Trophoblast cell (in vitro differentiated cells and primary cell): Measurements from ENCODE around the gene CCDC85C.

Experiments used
- DNase-seq, 2 donors: peaks; one replicate each; pipeline ENCODE4 v3.0.0-alpha.2; 2016
- H2AFZ ChIP-seq: 2 replicates; pipeline ENCODE4 v1.6.1; 2013; ENCODE audit warnings: low read length, moderate library complexity, mild to moderate bottlenecking; ENCODE audit not compliant: insufficient read depth, poor library complexity
- H2AK5ac ChIP-seq: 2 replicates; pipeline ENCODE4 v1.6.1; 2013; ENCODE audit warnings: mild to moderate bottlenecking, low read length
- H2BK120ac ChIP-seq: 2 replicates; pipeline ENCODE4 v1.6.1; 2013; ENCODE audit warnings: low read length, mild to moderate bottlenecking, moderate library complexity; ENCODE audit not compliant: insufficient read depth, poor library complexity
- H2BK12ac ChIP-seq: 2 replicates; pipeline ENCODE4 v1.6.1; 2013; ENCODE audit warnings: mild to moderate bottlenecking, low read length, moderate library complexity
- H2BK5ac ChIP-seq: 2 replicates; pipeline ENCODE4 v1.6.1; 2013; ENCODE audit warnings: low read length, low read depth, moderate library complexity, mild to moderate bottlenecking; ENCODE audit not compliant: poor library complexity
- H3K14ac ChIP-seq: 2 replicates; pipeline ENCODE4 v1.6.1; 2013; ENCODE audit warnings: mild to moderate bottlenecking, low read length
- H3K18ac ChIP-seq: 2 replicates; pipeline ENCODE4 v1.6.1; 2013; ENCODE audit warnings: mild to moderate bottlenecking, low read length
- H3K23ac ChIP-seq: 2 replicates; pipeline ENCODE4 v1.6.1; 2013; ENCODE audit warnings: low read length
- H3K27ac ChIP-seq: 2 replicates; pipeline ENCODE4 v1.5.1; 2013; ENCODE audit warnings: low read depth, mild to moderate bottlenecking, inconsistent platforms, low read length, moderate library complexity
- H3K27me3 ChIP-seq: 2 replicates; pipeline ENCODE4 v1.6.1; 2013; ENCODE audit warnings: inconsistent platforms, mild to moderate bottlenecking, low read length, moderate library complexity; ENCODE audit not compliant: insufficient read depth
- H3K36me3 ChIP-seq, 2 experiments: 1 replicate in 1 of 2; 2 replicates in 1 of 2; pipeline ENCODE4 v1.6.1; 2013; ENCODE audit warnings: low read length in 2 of 2, mild to moderate bottlenecking in 2 of 2, moderate library complexity in 1 of 2; ENCODE audit not compliant: insufficient read depth in 2 of 2, control insufficient read depth in 1 of 2
- H3K4ac ChIP-seq: 2 replicates; pipeline ENCODE4 v1.6.1; 2013; ENCODE audit warnings: low read depth, mild to moderate bottlenecking, low read length, moderate library complexity
- H3K4me1 ChIP-seq, 2 experiments: 1 replicate in 1 of 2; 2 replicates in 1 of 2; pipeline ENCODE4 v1.6.1; 2013; ENCODE audit warnings: low read length in 2 of 2, mild to moderate bottlenecking in 2 of 2, moderate library complexity in 1 of 2; ENCODE audit not compliant: insufficient read depth in 2 of 2, control insufficient read depth in 1 of 2
- H3K4me2 ChIP-seq: 2 replicates; pipeline ENCODE4 v1.6.1; 2013; ENCODE audit warnings: inconsistent platforms, mild to moderate bottlenecking, low read length, moderate library complexity
- H3K4me3 ChIP-seq: 2 replicates; pipeline ENCODE4 v1.5.1; 2013; ENCODE audit warnings: mild to moderate bottlenecking, low read depth, low read length, inconsistent platforms
- H3K79me1 ChIP-seq: one replicate; pipeline ENCODE4 v1.6.1; 2013; ENCODE audit warnings: low read length
- H3K79me2 ChIP-seq: 2 replicates; pipeline ENCODE4 v1.6.1; 2013; ENCODE audit warnings: low read length, mild to moderate bottlenecking; ENCODE audit not compliant: control insufficient read depth, insufficient read depth, poor library complexity
- H3K9ac ChIP-seq: 2 replicates; pipeline ENCODE4 v1.6.1; 2013; ENCODE audit warnings: mild to moderate bottlenecking, low read length
- H3K9me3 ChIP-seq: 2 replicates; pipeline ENCODE4 v1.6.1; 2013; ENCODE audit warnings: low read depth, mild to moderate bottlenecking, control low read depth, inconsistent platforms, low read length; ENCODE audit not compliant: insufficient read depth
- H4K12ac ChIP-seq: 2 replicates; pipeline ENCODE4 v1.6.1; 2013; ENCODE audit warnings: low read depth, mild to moderate bottlenecking, low read length, moderate library complexity
- H4K8ac ChIP-seq: 2 replicates; pipeline ENCODE4 v1.6.1; 2013; ENCODE audit warnings: low read depth, mild to moderate bottlenecking, low read length, moderate library complexity
- H4K91ac ChIP-seq: one replicate; pipeline ENCODE4 v1.6.1; 2013; ENCODE audit warnings: low read depth, mild to moderate bottlenecking, low read length, moderate library complexity
- WGBS: extraction: QIAGEN DNeasy Blood & Tissue Kit; methylation state at CpG from one replicate; pipeline ENCODE4 v1.1.7; 2013; ENCODE audit warnings: missing lambda C conversion rate; ENCODE audit not compliant: insufficient read length, insufficient coverage; ENCODE audit errors: extremely low coverage; 5-methylcytosine and 5-hydroxymethylcytosine counted together

CCDC85C gene

DNA sequence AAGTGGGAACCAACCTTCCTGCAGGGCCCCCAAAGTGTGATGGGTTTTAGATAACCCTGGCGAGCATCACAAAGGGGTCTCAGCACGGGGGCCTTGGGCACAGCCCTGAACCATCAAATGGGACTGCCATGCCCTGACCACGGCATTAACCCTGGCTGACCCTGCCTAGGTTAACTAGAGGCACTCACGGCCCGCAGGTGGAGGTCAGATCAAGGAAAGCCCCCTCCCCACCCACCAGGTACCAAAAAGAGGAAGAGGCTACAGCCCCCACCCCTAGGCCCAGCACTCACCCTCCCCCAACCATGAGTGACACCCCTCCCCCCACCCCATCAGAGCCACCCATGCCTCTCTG, 80.3 kb downstream of the CCDC85C start:
- no peak overlapping the region for H4K91ac ChIP-seq
- no peak overlapping the region for H3K4me2 ChIP-seq
- H2AK5ac ChIP-seq, result no peak overlapping the region
- no peak for DNase-seq
- H3K4me1 ChIP-seq, result peaks cover 8 to 16% of the 10 kb centered on the region in 2 experiments
- H2BK12ac ChIP-seq, result no peak overlapping the region
- no peak overlapping the region for H2BK120ac ChIP-seq
- H3K9ac ChIP-seq, result no peak overlapping the region
- H3K4ac ChIP-seq, result no peak overlapping the region
- no peak overlapping the region for H3K4me3 ChIP-seq
- no peak overlapping the region for H3K23ac ChIP-seq
- no peaks in the 10 kb centered on the region for H3K79me1 ChIP-seq
- H4K8ac ChIP-seq, result no peak overlapping the region
- no peak overlapping the region for H2BK5ac ChIP-seq
- no peak overlapping the region for H2AFZ ChIP-seq
- H3K27ac ChIP-seq, result no peak overlapping the region
- H3K18ac ChIP-seq, result no peak overlapping the region
- no peak overlapping the region for H3K14ac ChIP-seq
- peaks cover 2% of the 10 kb centered on the region for H3K79me2 ChIP-seq
- no peak overlapping the region for H4K12ac ChIP-seq
- no peaks in the 10 kb centered on the region for H3K27me3 ChIP-seq
- no peaks in the 10 kb centered on the region for H3K9me3 ChIP-seq
- peaks cover 0 to 6% of the 10 kb centered on the region in 2 experiments for H3K36me3 ChIP-seq
- no CpG with 5 or more reads among the region's 5 CpGs for WGBS

DNA sequence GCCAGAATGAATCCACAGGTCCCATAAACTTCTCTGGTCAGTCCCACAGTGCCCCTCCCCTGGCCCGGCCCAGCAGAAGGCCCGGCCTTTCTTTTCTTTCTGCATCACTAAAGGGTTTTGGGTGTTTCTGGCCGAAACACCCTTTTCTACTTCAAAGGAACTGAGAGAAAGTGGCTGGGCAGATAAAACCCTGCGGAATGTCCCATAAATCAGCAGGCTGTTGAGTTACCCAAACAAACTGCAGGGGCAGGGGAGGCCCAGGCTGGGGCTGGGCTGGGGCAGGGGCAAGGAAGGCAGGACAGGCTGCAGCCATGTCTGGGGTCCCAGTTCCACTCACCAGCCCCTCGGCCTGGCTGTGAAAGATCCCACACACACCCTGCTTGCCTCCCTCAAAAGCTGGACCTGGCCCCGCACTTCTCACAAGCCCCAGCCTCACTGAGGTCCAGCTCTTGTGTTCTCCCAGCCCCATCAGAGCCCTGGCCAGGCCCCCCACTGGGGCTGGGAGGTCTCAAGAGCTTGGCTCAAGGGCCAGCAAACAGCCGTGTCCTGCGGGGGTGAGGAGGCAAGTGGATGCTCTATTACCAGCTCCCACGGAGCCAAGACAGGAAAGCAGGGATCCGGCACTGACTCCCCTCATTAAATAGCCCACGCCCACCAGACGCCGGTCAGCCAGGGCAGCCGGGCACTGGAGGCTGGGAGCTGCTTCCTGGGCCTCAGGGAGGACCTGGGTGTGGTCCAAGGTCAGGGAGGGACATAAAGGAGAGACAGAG, 80.9 kb downstream of the CCDC85C start:
- Histone ChIP-seq H3K27me3 (no peaks in the 10 kb centered on the region), H3K4me3 (no peak overlapping the region), H3K4ac (no peak overlapping the region), H3K27ac (no peak overlapping the region), H2AK5ac (no peak overlapping the region), H3K18ac (peak overlapping the region; percentile 29), H3K79me1 (no peaks in the 10 kb centered on the region), H3K9ac (no peak overlapping the region), H3K4me1 (peaks cover 8 to 16% of the 10 kb centered on the region in 2 experiments), H4K8ac (no peak overlapping the region), H4K91ac (no peak overlapping the region), H3K9me3 (no peaks in the 10 kb centered on the region), H2BK120ac (no peak overlapping the region), H2AFZ (no peak overlapping the region), H3K79me2 (peaks cover 1% of the 10 kb centered on the region), H2BK5ac (no peak overlapping the region), H3K36me3 (peaks cover 0 to 6% of the 10 kb centered on the region in 2 experiments), H4K12ac (no peak overlapping the region), H3K14ac (no peak overlapping the region), H2BK12ac (peak overlapping the region; percentile 3), H3K4me2 (no peak overlapping the region), H3K23ac (no peak overlapping the region)
- DNase-seq, result no peak
- WGBS, result no CpG with 5 or more reads among the region's 14 CpGs

DNA sequence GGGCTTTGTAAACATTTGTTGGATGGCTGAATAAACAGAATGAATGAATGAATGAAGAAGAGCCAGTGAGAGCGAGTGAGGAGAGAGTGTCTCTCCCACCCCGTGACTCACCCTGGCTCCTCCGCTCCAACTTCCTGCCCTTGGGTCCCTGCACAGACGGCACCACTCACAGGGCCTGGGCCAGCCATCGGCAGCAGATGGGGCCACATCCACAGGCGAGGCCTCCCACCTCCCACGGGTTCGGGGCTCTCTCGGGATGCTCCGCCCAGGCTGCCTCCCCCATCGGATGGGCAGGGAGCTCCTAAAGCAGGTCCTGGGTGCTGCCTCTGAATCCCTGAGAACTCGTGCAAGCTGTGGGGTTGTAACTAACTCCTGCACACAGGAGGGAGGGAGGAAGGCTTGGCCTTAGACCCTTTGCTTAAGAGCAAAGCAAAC, 81.5 kb downstream of the CCDC85C start:
- Histone ChIP-seq H2AFZ (no peak overlapping the region), H3K14ac (no peak overlapping the region), H3K23ac (no peak overlapping the region), H2BK12ac (no peak overlapping the region), H3K27ac (no peak overlapping the region), H3K4me1 (peaks cover 8 to 16% of the 10 kb centered on the region in 2 experiments), H3K9ac (no peak overlapping the region), H2BK5ac (no peak overlapping the region), H4K91ac (no peak overlapping the region), H3K36me3 (peaks cover 0 to 6% of the 10 kb centered on the region in 2 experiments), H3K79me1 (no peaks in the 10 kb centered on the region), H3K4me2 (no peak overlapping the region), H2BK120ac (no peak overlapping the region), H4K8ac (no peak overlapping the region), H3K18ac (no peak overlapping the region), H4K12ac (no peak overlapping the region), H3K27me3 (no peaks in the 10 kb centered on the region), H3K4ac (no peak overlapping the region), H2AK5ac (no peak overlapping the region), H3K4me3 (no peak overlapping the region), H3K9me3 (no peaks in the 10 kb centered on the region), H3K79me2 (no peaks in the 10 kb centered on the region)
- no CpG with 5 or more reads among the region's 12 CpGs for WGBS
- no peak for DNase-seq

DNA sequence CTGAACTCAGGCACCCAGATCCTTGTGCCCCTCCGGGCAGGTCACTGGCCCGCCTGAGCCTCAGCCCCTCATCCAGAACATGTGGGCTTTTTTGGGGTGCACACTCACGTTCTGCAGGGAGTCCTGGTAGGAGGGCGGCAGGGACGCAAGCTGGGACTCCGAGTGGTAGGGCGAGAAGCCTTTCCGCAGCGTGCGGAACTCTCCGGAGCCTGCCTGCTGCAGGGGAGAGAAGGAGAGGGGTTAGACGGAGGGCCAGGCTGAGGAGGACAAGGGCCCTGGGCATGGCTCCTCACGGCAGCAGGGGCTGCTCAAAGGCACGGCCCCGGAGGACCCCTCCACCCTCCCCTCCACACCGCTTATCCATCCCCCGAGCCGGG, 82.0 kb downstream of the CCDC85C start:
- H3K27ac ChIP-seq, result no peak overlapping the region
- no peak overlapping the region for H3K4me2 ChIP-seq
- no peak overlapping the region for H4K91ac ChIP-seq
- DNase-seq, result no peak
- no peaks in the 10 kb centered on the region for H3K27me3 ChIP-seq
- H3K4ac ChIP-seq, result no peak overlapping the region
- H3K23ac ChIP-seq, result no peak overlapping the region
- no CpG with 5 or more reads among the region's 18 CpGs for WGBS
- no peak overlapping the region for H3K18ac ChIP-seq
- no peak overlapping the region for H3K14ac ChIP-seq
- no peak overlapping the region for H2AFZ ChIP-seq
- no peaks in the 10 kb centered on the region for H3K79me2 ChIP-seq
- H3K9ac ChIP-seq, result no peak overlapping the region
- H2BK5ac ChIP-seq, result no peak overlapping the region
- no peak overlapping the region for H4K8ac ChIP-seq
- no peak overlapping the region for H2BK120ac ChIP-seq
- H2AK5ac ChIP-seq, result no peak overlapping the region
- H3K4me3 ChIP-seq, result no peak overlapping the region
- no peaks in the 10 kb centered on the region for H3K79me1 ChIP-seq
- no peak overlapping the region for H2BK12ac ChIP-seq
- H4K12ac ChIP-seq, result no peak overlapping the region
- peaks cover 0 to 6% of the 10 kb centered on the region in 2 experiments for H3K36me3 ChIP-seq
- peaks cover 8 to 16% of the 10 kb centered on the region in 2 experiments for H3K4me1 ChIP-seq
- H3K9me3 ChIP-seq, result no peaks in the 10 kb centered on the region
